Measurements from ENCODE around the gene UROD.

The UROD gene

DNA sequence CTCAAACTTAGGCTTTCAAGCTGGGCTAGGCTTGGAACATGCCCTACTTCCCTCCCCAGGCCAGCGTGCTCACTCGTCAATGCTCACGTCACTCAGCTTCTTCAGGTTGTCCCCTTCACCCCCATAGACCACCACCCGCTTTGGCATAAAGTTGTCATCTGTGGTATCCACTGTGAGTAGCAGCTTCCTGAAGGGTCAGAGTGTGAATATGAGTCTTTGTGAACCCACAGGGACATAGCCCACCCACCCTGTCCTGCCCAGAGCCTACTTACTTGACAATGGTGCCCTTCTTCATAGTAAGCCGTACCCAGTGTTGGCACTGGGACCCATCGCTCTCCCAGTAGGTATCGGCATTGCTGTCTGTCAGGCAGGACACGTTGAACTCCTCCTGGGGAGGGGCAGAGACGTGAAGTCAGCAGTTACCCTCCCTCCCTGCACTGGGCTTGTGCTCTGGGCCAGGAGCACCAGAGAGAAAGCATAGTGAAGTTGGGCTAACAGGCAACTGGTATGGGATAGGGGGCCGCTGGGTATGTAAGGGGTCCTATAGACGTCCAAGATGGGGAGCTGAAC, 2.7 kb upstream of the UROD start:
- DNase-seq, result no peak

DNA sequence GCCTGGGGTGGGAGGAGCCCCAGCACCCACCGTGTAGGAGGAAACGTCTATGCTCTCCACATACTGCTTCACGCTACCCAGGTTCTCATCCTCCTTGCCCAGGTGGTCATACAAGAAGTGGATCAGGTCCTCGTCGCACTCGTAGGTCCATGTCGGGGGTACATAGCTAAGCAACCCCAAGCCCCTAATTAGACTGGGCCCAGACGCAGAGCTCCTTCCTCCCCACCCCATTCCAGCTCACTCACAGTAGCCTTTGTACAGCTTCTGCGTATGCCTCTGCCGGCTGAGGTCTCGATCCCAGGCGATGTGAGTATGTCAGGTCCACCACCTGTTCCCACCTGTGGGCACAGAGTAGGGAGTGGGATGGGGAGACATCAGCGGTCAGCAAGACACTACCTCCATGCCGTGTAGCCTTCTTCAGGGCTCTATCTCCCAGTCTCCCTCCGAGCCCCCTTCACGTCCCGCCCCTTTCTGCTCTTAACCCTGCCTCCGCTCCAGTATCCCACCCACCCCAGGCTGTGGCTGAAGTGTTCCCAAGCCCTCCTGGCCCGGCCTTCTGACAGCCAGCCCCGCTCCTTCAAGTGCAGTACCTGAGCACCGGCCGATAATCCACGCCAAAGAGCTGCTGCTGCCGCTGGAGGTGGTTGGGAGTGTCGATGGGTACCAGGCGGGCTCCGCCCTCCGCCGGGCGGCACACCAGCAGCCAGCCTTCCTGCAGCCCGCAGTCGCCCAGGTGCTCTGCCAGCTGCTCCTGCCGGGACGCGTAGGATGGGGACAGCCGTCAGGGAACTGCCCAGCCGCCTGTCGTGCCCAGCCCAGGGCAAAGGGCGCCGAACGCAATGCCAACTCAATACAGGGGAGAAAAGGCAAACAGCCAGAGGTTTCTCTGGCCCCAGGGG, 1.8 kb upstream of the UROD start:
- DNase-seq, result peak in 1 of 2 donors; percentile 51

DNA sequence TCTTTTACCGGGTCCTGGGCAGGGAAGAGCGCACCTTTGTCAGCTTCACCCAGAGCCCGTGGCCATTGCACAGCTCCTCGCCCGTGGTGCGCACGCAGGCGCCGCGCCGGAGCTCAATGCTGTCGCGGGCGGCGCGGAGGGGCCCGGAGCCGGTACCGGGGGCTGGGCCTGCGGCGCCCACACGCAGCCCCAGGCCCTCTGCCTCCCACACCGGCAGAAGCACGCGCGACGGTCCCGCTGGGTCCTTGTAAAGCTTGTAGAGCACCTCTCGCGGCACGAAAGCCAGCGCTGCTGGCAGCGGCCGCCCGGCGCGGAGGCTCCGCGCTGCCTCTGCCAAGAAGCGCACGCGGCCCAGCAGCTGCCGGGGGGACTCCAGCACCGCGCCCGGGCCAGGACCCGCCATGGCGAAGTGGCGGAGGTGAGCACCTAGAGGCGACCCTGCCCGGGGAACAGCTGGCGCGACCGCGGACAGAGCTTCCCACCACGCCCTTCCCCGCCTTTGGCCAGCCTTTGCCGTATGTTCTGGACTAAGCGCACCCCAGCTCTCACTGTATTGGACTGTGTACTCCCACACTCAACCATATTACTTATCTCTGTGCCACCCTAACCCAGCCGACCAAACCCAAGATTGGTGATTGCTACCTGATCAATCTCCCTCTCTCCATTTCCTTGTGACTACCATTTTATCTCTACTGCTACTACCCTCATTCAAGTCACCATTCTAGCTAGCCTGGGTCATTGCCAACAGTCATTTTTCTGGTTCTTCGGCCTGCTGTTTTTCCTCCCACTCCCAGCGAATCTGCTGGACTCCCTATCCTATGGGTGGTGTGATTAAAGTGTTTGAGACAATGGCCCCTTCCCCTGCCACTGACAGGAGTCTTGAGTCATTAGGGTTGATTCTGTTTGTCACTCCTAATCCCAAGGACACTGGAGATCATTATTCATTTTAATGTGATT, 921 bp upstream of the UROD start, which contains the start of gene HECTD3:
TSS of gene HECTD3 (minus strand) at position 470 of the 957 bp plus-strand sequence. CDS start at position 403, 67 bp downstream.
- peak; percentile 74 for DNase-seq

DNA sequence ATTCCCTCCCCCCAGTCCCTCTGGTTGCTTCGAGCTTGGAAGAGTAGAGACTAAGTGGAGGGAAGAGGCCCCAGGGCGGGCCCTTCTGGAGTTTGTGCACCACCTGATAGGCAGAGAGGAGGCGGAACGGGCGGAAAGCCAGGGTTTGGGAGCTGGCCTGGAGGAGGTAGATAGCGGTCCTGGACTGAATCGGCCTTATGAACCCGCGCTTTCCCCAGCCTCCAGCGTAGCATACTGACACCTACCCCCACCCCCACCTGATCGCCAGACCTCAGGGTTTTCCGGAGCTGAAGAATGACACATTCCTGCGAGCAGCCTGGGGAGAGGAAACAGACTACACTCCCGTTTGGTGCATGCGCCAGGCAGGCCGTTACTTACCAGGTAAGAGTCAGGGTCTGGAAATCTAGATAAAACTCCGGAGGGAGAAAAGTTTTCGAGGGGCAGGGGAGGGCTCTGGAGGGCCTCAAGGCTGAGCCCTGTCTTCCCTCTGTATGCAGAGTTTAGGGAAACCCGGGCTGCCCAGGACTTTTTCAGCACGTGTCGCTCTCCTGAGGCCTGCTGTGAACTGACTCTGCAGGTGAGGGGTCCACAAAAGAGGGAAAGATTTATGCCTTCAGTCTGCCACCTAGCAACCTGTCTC, 705 bp downstream of the UROD start:
- peak; percentile 54 to 63 for DNase-seq

DNA sequence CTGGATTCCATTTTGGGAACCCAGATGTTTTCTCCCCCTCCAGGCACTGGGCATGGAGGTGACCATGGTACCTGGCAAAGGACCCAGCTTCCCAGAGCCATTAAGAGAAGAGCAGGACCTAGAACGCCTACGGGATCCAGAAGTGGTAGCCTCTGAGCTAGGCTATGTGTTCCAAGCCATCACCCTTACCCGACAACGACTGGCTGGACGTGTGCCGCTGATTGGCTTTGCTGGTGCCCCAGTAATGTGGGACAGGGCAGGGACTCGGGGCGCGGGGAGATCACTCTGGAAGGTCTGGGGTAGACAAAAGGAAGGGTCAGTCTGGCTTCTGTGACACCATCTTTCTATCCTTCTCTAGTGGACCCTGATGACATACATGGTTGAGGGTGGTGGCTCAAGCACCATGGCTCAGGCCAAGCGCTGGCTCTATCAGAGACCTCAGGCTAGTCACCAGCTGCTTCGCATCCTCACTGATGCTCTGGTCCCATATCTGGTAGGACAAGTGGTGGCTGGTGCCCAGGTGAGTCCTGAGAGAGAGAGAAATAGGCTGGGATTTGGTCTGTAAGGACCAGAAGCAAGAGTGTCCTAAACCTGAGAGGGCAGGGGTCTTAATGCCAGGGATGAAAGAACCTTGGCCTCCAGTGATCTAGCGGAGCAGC, 1.6 kb downstream of the UROD start:
- DNase-seq, result no peak

DNA sequence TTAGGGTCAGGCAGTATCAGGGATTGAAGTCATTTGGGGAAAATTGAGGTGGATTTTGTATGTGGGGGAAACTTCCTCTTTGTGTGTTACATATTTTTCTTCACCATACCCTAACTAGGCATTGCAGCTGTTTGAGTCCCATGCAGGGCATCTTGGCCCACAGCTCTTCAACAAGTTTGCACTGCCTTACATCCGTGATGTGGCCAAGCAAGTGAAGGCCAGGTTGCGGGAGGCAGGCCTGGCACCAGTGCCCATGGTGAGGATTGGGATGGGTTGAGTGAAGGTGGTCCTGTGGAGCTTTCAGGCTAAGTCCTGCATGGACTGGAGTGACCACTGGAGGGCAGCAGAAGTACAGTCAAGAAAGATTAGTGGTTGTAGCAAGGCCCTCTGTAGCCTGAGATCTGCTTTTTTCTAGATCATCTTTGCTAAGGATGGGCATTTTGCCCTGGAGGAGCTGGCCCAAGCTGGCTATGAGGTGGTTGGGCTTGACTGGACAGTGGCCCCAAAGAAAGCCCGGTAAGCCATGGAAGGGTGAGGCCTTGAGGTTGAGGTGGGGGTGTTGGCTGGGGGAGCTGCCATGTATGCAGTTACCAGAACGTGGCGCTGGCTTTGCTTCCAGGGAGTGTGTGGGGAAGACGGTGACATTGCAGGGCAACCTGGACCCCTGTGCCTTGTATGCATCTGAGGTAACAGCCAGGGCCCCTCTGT, 2.4 kb downstream of the UROD start:
- peak; percentile 80 to 84 for DNase-seq

DNA sequence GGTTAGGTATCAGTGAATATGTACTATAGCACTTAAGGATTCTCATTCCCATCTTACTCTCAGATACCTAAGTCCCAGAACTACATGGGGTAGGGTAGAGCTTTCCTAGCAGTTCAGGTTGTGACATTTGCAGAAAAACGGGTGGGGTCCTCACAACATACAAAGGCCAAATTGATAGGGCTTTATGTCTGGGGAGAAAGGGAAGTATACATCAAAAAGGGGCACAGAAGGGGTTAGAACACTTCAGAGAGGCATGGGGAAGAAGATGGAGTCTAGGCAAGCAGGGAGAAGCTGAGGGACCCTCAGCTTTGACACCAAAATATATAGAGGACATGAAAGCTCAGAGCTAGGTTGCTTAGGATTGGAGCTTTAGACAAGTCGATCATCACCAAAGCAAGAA, 3.6 kb downstream of the UROD start:
- DNase-seq, result no peak

DNA sequence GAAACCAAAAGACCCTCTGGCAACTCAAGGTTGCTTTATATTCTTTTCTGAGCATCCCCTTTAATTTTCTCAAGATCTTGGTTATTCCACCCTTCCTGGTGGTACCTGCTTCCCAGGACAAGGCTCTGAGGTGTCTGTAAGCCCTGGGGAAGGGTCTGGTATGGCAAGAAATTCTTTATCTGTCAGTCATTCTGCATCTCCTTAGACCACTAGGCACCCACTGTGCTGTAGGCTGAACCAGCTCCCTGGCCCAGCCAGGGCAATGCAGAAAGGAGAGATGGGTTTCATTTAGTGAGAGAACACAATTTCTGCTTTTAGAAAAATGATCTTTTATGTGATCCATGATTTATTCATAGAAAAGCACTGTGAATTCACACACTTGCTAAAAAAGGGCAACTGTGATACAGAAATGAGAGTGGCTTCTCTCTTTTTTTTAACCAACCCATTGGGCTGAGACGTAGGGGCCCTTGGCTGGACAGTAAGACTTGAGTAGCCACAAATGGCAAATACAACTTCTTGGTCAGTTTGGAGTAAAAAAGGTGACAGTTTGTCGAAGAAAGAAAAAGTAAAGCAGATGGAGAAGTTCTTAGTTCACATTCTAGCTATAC, 4.1 kb downstream of the UROD start:
- no peak for DNase-seq

DNA sequence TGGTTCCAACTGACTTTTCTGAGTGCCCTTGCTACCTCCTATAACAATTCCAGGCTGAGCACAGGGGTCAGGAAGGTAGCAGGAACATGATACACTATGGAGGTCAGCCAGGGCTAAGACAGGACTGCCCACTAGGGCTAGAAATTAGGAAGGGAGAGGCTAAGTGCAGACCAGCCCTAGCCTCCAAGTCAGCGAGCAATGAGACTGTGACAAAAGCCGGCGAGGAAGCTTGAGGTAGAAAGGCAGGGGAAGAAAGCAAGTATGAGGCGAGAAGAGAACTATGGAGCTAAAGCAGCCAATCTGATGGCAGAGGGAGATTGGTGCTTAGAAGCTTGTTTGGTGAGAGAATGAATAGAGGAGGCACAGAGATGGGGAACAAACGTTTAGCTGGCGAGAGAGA, 4.7 kb downstream of the UROD start:
- no peak for DNase-seq

DNA sequence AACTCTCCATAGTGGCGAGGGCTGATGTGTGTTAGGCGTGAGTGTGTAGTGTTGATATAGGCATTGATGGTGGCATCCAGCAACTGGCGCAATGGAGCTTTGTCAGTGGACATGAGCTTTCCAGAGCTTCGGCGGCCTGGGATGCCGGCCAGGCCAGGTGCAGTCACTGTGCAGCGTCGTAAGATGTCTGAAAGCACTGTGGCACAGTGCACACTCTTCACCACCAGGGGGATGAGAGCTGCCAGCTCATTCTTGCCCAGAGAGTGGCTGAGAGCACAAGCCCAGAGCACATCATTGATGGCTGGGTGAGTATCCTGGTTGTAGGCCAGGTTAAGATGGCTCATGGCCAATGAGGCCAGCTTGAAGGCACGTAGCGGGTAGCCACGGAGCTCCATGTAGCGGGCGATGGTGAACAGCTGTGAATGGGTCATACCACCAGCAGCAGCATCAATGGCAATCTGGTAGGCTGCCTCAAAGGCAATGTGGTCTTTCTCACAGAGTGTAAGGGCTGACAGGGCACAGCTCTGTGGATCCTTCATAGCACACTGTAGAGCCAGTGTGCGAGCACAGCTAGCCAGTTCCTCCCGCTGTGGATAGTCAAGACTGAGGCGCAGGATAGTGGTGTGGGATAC, 6.7 kb downstream of the UROD start:
- peak; percentile 69 to 74 for DNase-seq

DNA sequence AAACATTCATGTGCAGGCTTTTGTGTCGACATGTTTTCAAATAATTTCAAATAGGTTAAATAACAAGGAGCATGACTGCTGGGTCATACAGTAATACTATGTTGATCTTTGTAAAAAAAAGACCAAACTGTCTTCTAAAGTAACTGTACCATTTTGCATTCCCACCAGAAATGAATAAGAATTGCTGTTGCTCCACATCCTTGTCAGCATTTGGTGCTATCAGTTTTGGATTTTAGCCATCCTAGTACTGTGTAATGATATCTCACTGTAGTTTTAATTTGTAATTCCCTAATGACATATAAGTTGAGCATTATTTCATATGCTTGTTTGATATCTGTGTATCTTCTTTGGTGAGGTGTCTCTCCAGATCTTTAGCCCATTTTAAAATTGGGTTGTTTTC, 11.6 kb downstream of the UROD start:
- no peak for DNase-seq

DNA sequence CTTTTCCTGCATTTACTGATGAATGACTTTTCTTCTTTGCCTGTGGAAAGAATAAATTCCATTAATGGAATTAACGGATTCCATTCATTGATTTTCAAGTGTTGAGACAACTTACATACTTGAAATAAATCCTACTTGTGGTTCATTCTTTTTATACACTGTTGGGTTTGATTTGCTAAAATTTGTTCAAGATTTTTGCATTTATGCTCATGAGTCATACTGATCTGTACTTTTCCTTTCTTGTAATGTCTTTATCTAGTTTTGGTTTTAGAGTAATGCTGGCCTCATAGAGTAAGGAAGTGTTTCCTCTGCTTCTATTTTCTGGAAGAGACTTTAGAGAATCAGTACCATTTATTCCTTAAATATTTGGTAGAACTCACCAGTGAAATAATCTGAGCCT, 14.4 kb downstream of the UROD start:
- DNase-seq, result no peak

DNA sequence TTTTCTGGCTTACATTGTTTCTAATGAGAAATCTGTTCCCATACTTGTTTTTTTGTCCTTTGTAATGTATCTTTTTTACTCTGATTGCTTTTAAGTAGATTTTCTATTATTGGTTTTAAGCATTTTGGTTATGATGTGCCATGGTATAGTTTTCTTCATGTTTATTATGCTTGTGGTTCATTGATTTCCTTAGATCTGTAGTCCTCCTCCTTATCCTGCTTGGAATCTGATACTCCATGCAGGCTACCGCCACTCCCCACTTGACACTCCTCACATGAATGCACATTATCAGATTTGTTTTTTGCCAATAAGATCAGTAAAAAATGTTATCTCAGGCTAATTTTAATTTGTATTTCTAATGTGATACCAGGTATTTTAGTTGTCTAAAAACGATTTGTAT, 20.8 kb downstream of the UROD start:
- DNase-seq, result no peak

DNA sequence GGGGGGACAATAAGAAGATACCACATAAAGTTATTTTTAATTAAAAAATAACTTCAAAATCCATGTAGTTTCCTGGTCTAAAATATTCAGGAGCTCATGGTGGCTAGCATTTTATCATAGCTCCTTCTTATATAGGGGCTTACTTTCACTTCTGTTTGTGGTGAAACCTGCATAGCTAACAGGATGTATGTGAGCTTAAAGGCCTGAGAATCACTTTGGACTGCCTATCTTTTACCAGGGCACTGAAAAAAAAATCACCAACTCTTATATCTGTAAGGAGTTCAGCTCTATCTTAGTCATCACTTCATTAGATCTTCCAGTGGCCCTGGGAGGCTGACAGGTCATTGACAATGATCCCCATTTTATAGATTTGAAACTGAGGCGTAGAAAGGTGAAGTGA, 21.3 kb downstream of the UROD start:
- DNase-seq, result no peak

DNA sequence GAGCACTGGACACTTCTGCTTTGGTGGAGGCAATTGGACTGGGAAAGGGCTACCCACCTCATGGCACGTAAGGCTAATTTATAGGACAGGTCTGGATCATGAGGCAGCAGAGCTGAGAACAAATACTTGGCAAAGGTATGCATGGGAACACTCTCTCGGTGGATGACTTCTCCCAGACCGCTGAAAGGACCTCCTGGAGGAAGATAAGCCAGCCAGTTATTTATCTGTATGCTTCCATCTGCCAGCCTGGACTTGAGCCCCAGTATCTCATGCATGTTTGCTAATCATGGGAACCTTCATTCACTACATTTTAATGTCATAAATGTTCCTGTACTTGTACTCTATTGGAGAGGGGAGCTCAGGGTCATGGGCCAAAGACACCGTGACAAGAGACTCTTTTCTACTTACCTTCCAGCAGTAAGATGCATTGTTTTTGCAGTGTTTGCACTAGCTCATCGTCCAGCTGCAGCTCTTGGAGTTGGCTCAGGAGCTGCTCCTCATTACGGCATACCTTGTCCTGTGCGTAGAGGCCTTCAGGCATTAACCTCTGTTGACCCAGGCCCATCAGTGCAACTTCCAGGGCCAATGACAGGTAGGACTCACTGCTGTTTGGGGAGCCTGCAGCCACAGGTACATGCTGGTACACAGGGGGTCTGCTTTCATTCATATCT, 23.7 kb downstream of the UROD start:
- no peak for DNase-seq

DNA sequence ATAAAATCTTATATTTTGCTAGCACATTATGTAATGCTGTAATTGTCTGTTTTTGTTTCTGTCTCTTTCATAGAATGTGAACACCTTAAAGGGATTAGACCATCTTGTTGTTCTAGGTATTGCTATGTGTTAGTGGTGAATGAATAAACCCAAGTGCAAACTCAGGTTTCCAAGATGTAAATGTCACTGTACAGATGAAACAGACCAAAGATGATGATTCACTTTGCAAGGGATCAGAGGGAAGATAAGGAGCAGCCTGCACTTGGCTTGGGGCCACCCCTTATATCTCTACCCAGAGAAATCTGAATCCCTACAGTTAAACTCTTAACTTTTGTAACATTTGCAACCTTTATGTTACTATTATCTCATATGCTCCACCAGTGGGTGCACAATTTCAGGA, 25.4 kb downstream of the UROD start:
- DNase-seq, result no peak

DNA sequence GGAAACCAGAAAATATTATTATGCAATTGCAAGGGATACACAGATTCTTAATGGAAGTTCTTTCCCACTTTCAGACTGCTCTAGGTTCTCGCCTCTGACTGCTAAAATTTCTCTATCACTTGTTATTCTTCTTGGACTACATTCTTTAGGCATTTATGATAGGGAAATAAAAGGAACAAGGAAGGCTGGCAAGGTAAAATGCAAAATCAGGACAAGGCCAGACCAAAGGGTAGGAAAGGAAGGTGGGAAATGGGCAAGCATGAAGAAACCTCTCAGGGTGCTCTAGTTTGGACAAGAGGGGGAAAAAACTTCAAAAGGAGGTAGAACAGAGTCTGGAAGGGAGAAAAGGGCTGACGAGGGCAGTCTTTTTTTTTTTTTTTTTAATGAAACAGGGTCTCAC, 26.2 kb downstream of the UROD start:
- DNase-seq, result no peak

DNA sequence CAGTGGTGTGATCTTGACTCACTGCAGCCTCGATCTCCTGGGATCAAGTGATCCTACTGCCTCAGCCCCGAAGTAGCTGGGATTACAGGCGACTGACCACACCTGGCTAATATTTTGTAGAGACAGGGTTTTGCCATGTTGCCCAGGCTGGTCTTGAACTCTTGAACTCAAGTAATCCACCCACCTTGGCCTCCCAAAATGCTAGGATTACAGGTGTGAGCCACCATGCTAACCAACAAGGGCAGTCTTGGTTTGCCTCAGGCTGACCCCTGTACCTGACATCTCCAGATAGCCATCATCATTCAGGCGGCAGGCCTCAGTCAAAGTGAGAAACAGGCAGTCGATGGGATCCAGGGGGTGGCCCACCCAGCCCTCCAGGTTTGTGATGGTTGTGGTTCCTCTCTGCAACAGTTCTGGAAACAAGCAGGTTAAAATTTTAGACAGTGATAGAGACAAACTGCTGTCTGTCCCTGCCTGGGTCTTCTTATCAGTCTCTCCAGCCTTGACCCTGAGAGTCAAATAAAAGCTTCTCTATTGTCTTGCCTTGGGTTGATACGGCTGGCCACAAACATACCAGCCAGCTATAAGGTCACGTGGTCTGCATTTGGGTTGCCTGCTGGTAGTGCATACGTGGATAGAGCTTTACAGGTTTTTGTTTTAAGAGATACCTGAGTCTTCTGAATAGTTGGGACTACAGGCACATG, 26.8 kb downstream of the UROD start:
- DNase-seq, result no peak

DNA sequence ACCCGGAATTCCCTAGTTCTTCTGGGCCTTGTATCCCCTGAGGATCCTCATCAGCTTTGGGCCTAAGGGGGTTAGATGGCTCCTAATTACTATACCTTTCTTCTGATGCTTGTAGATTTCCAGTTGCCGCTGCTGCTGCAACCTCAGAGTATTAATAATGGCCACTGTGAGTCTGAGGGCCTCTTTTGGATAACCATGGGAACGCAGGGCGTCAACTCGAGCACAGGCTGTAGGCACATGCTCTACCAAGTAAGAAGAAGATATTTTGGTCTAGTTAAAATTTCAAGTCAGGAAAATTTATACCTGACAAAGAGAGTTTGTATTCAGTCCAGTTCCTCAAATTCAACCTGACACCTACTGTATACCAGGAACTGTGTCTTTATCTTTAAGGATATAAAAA, 28.2 kb downstream of the UROD start:
- no peak for DNase-seq

All from stimulated activated CD4-positive, alpha-beta T cell treated with anti-CD3 and anti-CD28 coated beads, Interleukin-2, amount 100 ng/mL, for 24 hours (primary cell).